B cell (primary cell): ENCODE results near the gene POLK. TPM values are rescaled to one million over a fixed set of nuclear protein-coding genes. Genes with fewer than 3 reads are reported as not detected.
A peak's percentile ranks its signal among the peaks of the same experiment; 100 is the strongest.

Experiments
- ATAC-seq: fragments of 200-7000 bp; cut with Tn5 transposase; one replicate; pipeline ENCODE4 v1.10.0; 2021; ENCODE audit warnings: low read depth, mild to moderate bottlenecking, moderate number of reproducible peaks, moderate library complexity
- CTCF ChIA-PET: fragments of 350-600 bp; sonication (Branson Sonifier 250); formaldehyde crosslinking; loops from one replicate; lab custom pipeline; 2021; ENCODE audit warnings: antibody characterized with exemption, inconsistent platforms; lab: Charles Lee
- POLR2A ChIA-PET: fragments of 350-600 bp; sonication (Branson Sonifier 250); formaldehyde crosslinking; loops from one replicate; lab custom pipeline; 2021; ENCODE audit warnings: antibody characterized with exemption; lab: Charles Lee
- DNase-seq: peaks from one replicate; pipeline ENCODE4 v3.0.0; 2013
- H2AFZ ChIP-seq: 2 replicates; pipeline ENCODE4 v1.6.1; 2012; ENCODE audit warnings: mild to moderate bottlenecking, low read depth, low read length; ENCODE audit not compliant: insufficient read depth, poor library complexity, severe bottlenecking
- H3K27ac ChIP-seq, 2 donors: 1 replicate in 1 of 2; 2 replicates in 1 of 2; pipeline ENCODE4 v1.5.1; 2012 to 2013; ENCODE audit warnings: low read length in 2 of 2, mild to moderate bottlenecking in 2 of 2, moderate library complexity in 1 of 2
- H3K27me3 ChIP-seq, 4 experiments: fragments of 200-600 bp in 1 of 4; sonication (generic) in 1 of 4; replicated peaks in 1 of 4; 1 replicate in 2 of 4; 2 replicates in 2 of 4; pipeline versions ENCODE4 v1.6.1 to v1.7.0; 2013 to 2016; ENCODE audit warnings: low read length in 3 of 4, mild to moderate bottlenecking in 2 of 4, mixed read lengths in 1 of 4, moderate library complexity in 1 of 4; ENCODE audit not compliant: insufficient read depth in 4 of 4, control insufficient read depth in 3 of 4; ENCODE audit errors: control extremely low read depth in 1 of 4
- H3K36me3 ChIP-seq, 2 experiments: replicated peaks in 1 of 2; 1 replicate in 1 of 2; 2 replicates in 1 of 2; pipeline versions ENCODE4 v1.6.1 to v1.7.1; 2013; ENCODE audit warnings: low read length in 1 of 2; ENCODE audit not compliant: insufficient read depth in 2 of 2, control insufficient read depth in 1 of 2; ENCODE audit errors: control extremely low read depth in 1 of 2, extremely low read depth in 1 of 2
- H3K4me1 ChIP-seq, 2 donors: fragments of 200-600 bp in 1 of 2; sonication (generic) in 1 of 2; 1 replicate in 1 of 2; 2 replicates in 1 of 2; pipeline versions ENCODE4 v1.5.1 to v1.6.1; 2013 to 2017; ENCODE audit warnings: low read length in 2 of 2; ENCODE audit not compliant: control insufficient read depth in 2 of 2, insufficient read depth in 2 of 2
- H3K4me2 ChIP-seq: replicated peaks from 2 replicates; pipeline ENCODE3; 2012; ENCODE audit warnings: mild to moderate bottlenecking, low read depth, low read length; ENCODE audit not compliant: poor library complexity, severe bottlenecking
- H3K4me3 ChIP-seq, 5 experiments: fragments of 200-600 bp in 1 of 5; sonication (generic) in 1 of 5; 1 replicate in 3 of 5; 2 replicates in 2 of 5; pipeline versions ENCODE4 v1.5.1 to v1.7.0; 2011 to 2016; ENCODE audit warnings: low read length in 4 of 5, mild to moderate bottlenecking in 4 of 5, low read depth in 2 of 5, control low read depth in 1 of 5, moderate library complexity in 1 of 5; ENCODE audit not compliant: insufficient read depth in 1 of 5; ENCODE audit errors: control extremely low read depth in 1 of 5, extremely low read depth in 1 of 5
- H3K79me2 ChIP-seq: fragments of 200-600 bp; sonication (generic); one replicate; pipeline ENCODE4 v1.6.0; 2016; ENCODE audit warnings: low read length; ENCODE audit not compliant: control insufficient read depth, insufficient read depth
- H3K9ac ChIP-seq: fragments of 200-600 bp; sonication (generic); 2 replicates; pipeline ENCODE4 v1.6.1; 2017; ENCODE audit warnings: mild to moderate bottlenecking, low read length, moderate library complexity
- H3K9me3 ChIP-seq, 3 donors: one replicate each; pipeline versions ENCODE4 v1.6.1 to v1.7.1; 2013; ENCODE audit warnings: low read length in 2 of 3; ENCODE audit not compliant: control insufficient read depth in 2 of 3, insufficient read depth in 1 of 3; ENCODE audit errors: control extremely low read depth in 1 of 3
- H4K20me1 ChIP-seq: 2 replicates; pipeline ENCODE4 v1.6.0; 2012; ENCODE audit warnings: mild to moderate bottlenecking, low read length; ENCODE audit not compliant: insufficient read depth, control insufficient read depth, poor library complexity, severe bottlenecking
- H3K27ac Mint-ChIP-seq: one replicate; pipeline ENCODE4 v1.8.0; 2021; ENCODE audit warnings: mixed read lengths
- H3K27me3 Mint-ChIP-seq: one replicate; pipeline ENCODE4 v1.8.0; 2021; ENCODE audit warnings: mixed read lengths
- H3K4me1 Mint-ChIP-seq: one replicate; pipeline ENCODE4 v1.8.0; 2021; ENCODE audit warnings: mixed read lengths
- H3K4me3 Mint-ChIP-seq: one replicate; pipeline ENCODE4 v1.8.0; 2021; ENCODE audit warnings: mixed read lengths
- H3K9me3 Mint-ChIP-seq: one replicate; pipeline ENCODE4 v1.8.0; 2022; ENCODE audit warnings: mixed read lengths; ENCODE audit not compliant: insufficient read depth
- CTCF ChIP-seq: fragments of 200-600 bp; IDR thresholded peaks from one replicate; pipeline ENCODE4 v1.8.0; 2022; ENCODE audit warnings: antibody characterized with exemption, mild to moderate bottlenecking
- EZH2 ChIP-seq: IDR thresholded peaks from 2 replicates; pipeline ENCODE4 v1.6.1; 2012; ENCODE audit warnings: borderline replicate concordance, low read depth, mild to moderate bottlenecking, moderate library complexity, low read length; ENCODE audit not compliant: insufficient read depth, poor library complexity, severe bottlenecking
- WGBS: methylation state at CpG from one replicate; pipeline ENCODE4 v1.1.5; 2013; ENCODE audit warnings: missing lambda C conversion rate; ENCODE audit not compliant: insufficient coverage; 5-methylcytosine and 5-hydroxymethylcytosine counted together
- intact Hi-C: fragments of 100-400 bp; cut with micrococcal nuclease; formaldehyde crosslinking; loops from one replicate; pipeline ENCODE4 v1.10.0; 2022
- polyA plus RNA-seq: library from polyadenylated mRNA; depleted of rRNA; stranded (reverse); fragments of >200 nt; gene quantifications from 2 replicates; pipeline ENCODE4 v1.2.3, GENCODE V29; 2012
- total RNA-seq, 2 donors: library from RNA; stranded (reverse); fragments of 120-200 nt in 1 of 2; gene quantifications; 1 replicate in 1 of 2; 2 replicates in 1 of 2; pipeline versions ENCODE4 v1.2.3 to v1.2.4, GENCODE V29; 2013 to 2022

POLK gene
- total and polyA plus RNA-seq, 2 donors (not counting 1 experiment from before 2014, with no cell fraction given): 13.8 to 41.6 TPM

GRCh38 chr5:75514323-75514722 lies 2.6 kb downstream of the POLK start:
- H3K79me2 ChIP-seq: peaks cover 95% of the 10 kb centered on the region
- Mint-ChIP-seq H3K4me3 (peak overlapping the region; percentile 41), H3K4me1 (peaks cover 66% of the 10 kb centered on the region), H3K27ac (no peak overlapping the region), H3K9me3 (no peaks in the 10 kb centered on the region), H3K27me3 (no peaks in the 10 kb centered on the region)
- ATAC-seq (no peak), DNase-seq (peak; percentile 5)
- no peak overlapping the region for H2AFZ ChIP-seq
- H3K27ac ChIP-seq: peak overlapping the region; percentile 40 to 77
- H3K4me2 ChIP-seq: peak overlapping the region; percentile 92
- peaks cover 3% of the 10 kb centered on the region for H4K20me1 ChIP-seq
- no peaks in the 10 kb centered on the region for H3K36me3 ChIP-seq
- ChIA-PET CTCF (interaction anchor here (1.2 kb wide), 1 partner anchor 10 kb away, joined by 5 read pairs; no protein-coding TSS in a partner anchor), POLR2A (no interaction called here)
- intact Hi-C loops: loop anchor here (5.0 to 10.0 kb wide), 5 partner anchors 53 to 1950 kb away; partner anchors contain the start of genes ANKRA2, GFM2, HEXB and IQGAP2
- H3K9me3 ChIP-seq: no peaks in the 10 kb centered on the region
- no peaks in the 10 kb centered on the region for H3K27me3 ChIP-seq
- WGBS: no CpG with 5 or more reads among the region's 3 CpGs
- peaks cover 39 to 49% of the 10 kb centered on the region in 2 donors for H3K4me1 ChIP-seq
- TF ChIP-seq CTCF (no peak), EZH2 (no peak)
- H3K9ac ChIP-seq: peak overlapping the region; percentile 12
- H3K4me3 ChIP-seq: peak overlapping the region in 1 of 5 experiments; percentile 11

- no peak for ATAC-seq
- Histone ChIP-seq H3K79me2 (peaks cover 86% of the 10 kb centered on the region), H4K20me1 (no peaks in the 10 kb centered on the region), H3K27me3 (no peaks in the 10 kb centered on the region), H3K4me3 (no peak overlapping the region), H3K36me3 (peaks cover 0 to 2% of the 10 kb centered on the region in 2 experiments), H3K9me3 (peaks cover 5 to 21% (median 6%) of the 10 kb centered on the region in 3 donors), H3K4me1 (peaks cover 22 to 27% of the 10 kb centered on the region in 2 donors), H3K9ac (no peak overlapping the region), H3K27ac (no peak overlapping the region), H2AFZ (no peak overlapping the region), H3K4me2 (no peak overlapping the region)
- Mint-ChIP-seq H3K27me3 (no peaks in the 10 kb centered on the region), H3K27ac (no peak overlapping the region), H3K4me1 (peaks cover 48% of the 10 kb centered on the region), H3K9me3 (peaks cover 7% of the 10 kb centered on the region), H3K4me3 (no peak overlapping the region)
- no peak for DNase-seq
- intact Hi-C loops: loop anchor here (10.0 kb wide), 2 partner anchors 885 to 1955 kb away; partner anchors contain the start of genes ANKRA2, IQGAP2 and UTP15
- TF ChIP-seq EZH2 (no peak), CTCF (no peak)
- WGBS: no CpG with 5 or more reads among the region's 1 CpG
- ChIA-PET CTCF (no interaction called here), POLR2A (no interaction called here)
These were observed 8.1 kb downstream of the POLK start for GRCh38 chr5:75519761-75520160.
